Measurements from ENCODE around the gene SHANK1. TPM values are rescaled to one million over a fixed set of nuclear protein-coding genes. Genes with fewer than 3 reads are reported as not detected.
"Not testable (repeated sequence)": the region's sequence is repeated elsewhere in the genome, so short reads cannot be mapped to it uniquely, and the experiment has no call there.

SHANK1 gene
- total RNA-seq, 1 donor from 2014 or later = 14.0 TPM

DNA sequence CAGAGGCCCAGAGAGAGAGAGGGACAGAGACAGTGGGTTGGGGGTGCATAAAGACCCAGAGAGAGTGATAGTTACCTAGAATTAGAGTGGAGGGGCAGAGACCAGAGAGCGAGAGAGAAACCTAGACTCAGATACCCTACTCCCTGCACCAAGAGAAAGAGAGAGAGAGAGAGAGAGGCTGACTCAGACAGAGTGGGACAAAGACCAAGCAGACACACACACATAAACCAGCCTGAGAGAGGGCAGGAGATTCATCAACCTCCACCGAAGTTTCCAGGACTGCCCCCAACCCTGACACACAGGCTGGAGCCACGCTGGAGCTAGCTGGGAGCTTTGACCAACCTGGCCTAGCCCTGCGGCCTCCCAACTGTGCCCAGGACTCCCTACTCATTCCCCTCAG is 92.8 kb downstream of the SHANK1 start:
- Mint-ChIP-seq H3K9me3 (no peaks in the 10 kb centered on the region), H3K4me1 (no peaks in the 10 kb centered on the region), H3K27me3 (ENCODE audit: low read depth) (peaks cover 36% of the 10 kb centered on the region), H3K27ac (no peak overlapping the region), H3K36me3 (no peaks in the 10 kb centered on the region), H3K4me3 (no peak overlapping the region)
- no peak for DNase-seq (ENCODE audit: low spot score in 2 of 2, unreplicated experiment in 2 of 2)
- TF ChIP-seq, protein P1, sequence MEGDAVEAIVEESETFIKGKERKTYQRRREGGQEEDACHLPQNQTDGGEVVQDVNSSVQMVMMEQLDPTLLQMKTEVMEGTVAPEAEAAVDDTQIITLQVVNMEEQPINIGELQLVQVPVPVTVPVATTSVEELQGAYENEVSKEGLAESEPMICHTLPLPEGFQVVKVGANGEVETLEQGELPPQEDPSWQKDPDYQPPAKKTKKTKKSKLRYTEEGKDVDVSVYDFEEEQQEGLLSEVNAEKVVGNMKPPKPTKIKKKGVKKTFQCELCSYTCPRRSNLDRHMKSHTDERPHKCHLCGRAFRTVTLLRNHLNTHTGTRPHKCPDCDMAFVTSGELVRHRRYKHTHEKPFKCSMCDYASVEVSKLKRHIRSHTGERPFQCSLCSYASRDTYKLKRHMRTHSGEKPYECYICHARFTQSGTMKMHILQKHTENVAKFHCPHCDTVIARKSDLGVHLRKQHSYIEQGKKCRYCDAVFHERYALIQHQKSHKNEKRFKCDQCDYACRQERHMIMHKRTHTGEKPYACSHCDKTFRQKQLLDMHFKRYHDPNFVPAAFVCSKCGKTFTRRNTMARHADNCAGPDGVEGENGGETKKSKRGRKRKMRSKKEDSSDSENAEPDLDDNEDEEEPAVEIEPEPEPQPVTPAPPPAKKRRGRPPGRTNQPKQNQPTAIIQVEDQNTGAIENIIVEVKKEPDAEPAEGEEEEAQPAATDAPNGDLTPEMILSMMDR (IDR thresholded peaks at IDR 0.05; ENCODE audit: unreplicated experiment) = no peak

DNA sequence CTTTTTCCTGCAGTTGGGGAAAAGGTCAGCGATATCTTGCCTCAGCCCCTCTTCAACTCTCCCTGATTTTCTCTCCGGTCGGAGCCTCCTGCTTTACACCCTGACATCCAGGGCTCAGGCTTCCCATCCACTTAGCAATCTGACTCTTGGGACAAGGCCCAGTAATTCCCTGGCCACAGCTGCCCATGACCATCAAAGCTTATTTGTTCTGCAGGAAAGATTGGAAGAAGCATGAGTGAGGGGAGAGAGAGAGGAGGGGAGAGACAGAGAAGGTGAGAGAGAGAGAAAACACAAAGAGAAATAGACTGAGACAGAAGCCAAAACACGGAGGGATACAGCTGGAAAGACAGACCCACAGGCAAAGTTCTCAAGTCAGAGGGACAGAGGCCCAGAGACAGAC is 93.6 kb downstream of the SHANK1 start:
- H3K36me3 Mint-ChIP-seq = no peaks in the 10 kb centered on the region
- H3K27ac Mint-ChIP-seq = no peak overlapping the region
- H3K27me3 Mint-ChIP-seq (ENCODE audit: low read depth) = peaks cover 32% of the 10 kb centered on the region
- TF ChIP-seq, protein P1 (IDR thresholded peaks at IDR 0.05; ENCODE audit: unreplicated experiment) = no peak
- DNase-seq (ENCODE audit: low spot score in 2 of 2, unreplicated experiment in 2 of 2) = no peak
- no peaks in the 10 kb centered on the region for H3K9me3 Mint-ChIP-seq
- no peak overlapping the region for H3K4me3 Mint-ChIP-seq
- H3K4me1 Mint-ChIP-seq = no peaks in the 10 kb centered on the region

DNA sequence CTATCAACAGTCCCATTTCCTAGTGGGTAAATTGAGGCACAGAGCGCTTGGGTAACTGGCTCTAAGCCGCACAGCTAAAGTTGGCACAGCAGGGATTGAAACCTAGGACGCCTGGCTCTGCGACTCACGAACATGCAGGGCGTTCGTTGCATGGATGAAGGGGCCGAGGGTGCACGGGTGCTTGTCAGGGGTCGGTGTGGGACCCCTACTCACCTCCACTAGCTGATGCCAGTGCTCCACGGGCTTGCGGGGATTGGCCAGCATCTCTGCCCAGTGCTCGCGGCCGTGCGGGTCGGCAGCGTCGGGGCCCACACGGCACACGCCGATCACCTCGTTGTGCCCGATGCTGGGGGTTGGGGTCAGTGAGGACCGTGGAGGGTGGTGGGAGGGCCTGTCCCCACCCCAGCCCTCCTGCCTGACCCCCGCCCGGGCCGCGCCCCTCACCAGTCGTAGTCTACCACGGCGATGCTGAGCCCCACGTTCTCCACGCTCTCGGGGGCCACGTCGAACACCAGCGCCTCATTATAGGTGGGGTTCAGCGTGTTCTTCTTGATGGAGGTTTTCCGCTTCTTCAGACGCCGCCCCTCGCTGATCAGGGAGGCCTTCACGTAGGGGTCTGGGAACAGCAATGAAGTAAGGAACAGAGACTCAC is 94.5 kb downstream of the SHANK1 start:
- no peaks in the 10 kb centered on the region for H3K4me1 Mint-ChIP-seq
- no peak overlapping the region for H3K4me3 Mint-ChIP-seq
- no peaks in the 10 kb centered on the region for H3K9me3 Mint-ChIP-seq
- H3K36me3 Mint-ChIP-seq = no peaks in the 10 kb centered on the region
- TF ChIP-seq, protein P1 (IDR thresholded peaks at IDR 0.05; ENCODE audit: unreplicated experiment) = no peak
- DNase-seq (ENCODE audit: low spot score in 2 of 2, unreplicated experiment in 2 of 2) = no peak
- H3K27ac Mint-ChIP-seq = no peak overlapping the region
- H3K27me3 Mint-ChIP-seq (ENCODE audit: low read depth) = peaks cover 26% of the 10 kb centered on the region

DNA sequence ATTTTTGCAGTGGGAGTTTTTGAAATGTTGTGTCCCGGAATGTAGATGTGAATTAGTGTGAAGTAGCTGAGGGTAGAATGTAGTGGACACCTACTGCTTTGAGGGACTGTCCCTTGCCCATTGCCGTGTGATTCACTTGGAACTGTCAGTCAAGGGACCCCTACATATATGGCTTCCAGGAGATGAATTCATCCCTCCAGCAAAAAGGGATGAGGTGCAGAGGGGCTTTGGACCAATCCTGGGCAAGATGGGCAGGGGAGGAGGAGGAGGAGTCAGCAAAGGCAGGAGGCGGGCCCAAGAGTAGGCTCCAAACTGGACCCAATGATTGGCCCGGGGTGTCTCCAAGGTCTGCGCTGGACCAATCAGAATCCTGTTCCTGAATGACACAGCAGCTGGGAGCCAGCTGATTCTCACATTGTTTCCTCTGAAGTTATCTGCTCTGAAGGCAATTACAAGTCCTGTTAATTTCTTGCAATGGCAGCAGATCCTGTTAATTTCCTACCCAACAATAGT is 99.2 kb downstream of the SHANK1 start:
- DNase-seq (ENCODE audit: low spot score in 2 of 2, unreplicated experiment in 2 of 2); H3K4me3 Mint-ChIP-seq; H3K4me1 Mint-ChIP-seq; H3K27ac Mint-ChIP-seq; H3K9me3 Mint-ChIP-seq; H3K36me3 Mint-ChIP-seq: not testable (repeated sequence)
- H3K27me3 Mint-ChIP-seq (ENCODE audit: low read depth) = peaks cover 13% of the 10 kb centered on the region

DNA sequence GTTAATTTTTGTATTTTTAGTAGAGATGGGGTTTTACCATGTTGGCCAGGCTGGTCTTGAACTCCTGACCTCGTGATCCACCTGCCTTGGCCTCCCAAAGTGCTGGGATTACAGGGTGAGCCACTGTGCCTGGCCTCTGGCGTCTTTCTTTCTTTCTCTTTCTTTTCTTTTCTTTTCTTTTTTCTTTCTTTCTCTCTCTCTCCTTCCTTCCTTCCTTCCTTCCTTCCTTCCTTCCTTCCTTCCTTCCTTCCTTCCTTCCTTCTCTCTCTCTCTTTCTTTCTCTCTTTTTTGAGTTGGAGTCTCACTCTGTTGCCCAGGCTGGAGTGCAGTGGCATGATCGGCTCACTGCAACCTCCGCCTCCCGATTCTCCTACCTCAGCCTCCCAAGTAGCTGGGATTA is 100.4 kb downstream of the SHANK1 start:
- H3K4me1 Mint-ChIP-seq; H3K4me3 Mint-ChIP-seq; H3K27ac Mint-ChIP-seq; H3K36me3 Mint-ChIP-seq; H3K9me3 Mint-ChIP-seq; DNase-seq (ENCODE audit: low spot score in 2 of 2, unreplicated experiment in 2 of 2): not testable (repeated sequence)
- H3K27me3 Mint-ChIP-seq (ENCODE audit: low read depth) = peaks cover 19% of the 10 kb centered on the region

DNA sequence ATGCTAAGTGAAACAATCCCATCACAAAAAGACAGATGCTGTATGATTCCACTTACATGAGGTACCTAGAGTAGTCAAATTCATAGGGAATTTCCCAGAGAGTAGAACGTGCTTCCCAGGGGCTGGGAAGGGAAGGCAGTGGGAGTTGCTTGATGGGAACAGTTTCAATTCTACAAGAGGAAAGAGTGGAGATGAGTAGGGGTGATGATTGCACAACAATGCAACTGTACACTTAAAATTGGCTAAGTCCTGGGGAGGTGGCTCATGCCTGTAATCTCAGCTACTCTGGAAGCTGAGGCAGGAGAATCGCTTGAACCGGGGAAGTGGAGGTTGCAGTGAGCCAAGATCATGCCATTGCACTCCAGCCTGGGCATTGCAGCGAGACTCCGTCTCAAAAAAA is 101.2 kb downstream of the SHANK1 start:
- not testable (repeated sequence) for H3K9me3 Mint-ChIP-seq; DNase-seq (ENCODE audit: low spot score in 2 of 2, unreplicated experiment in 2 of 2); H3K4me3 Mint-ChIP-seq; H3K36me3 Mint-ChIP-seq; H3K27ac Mint-ChIP-seq; H3K4me1 Mint-ChIP-seq
- H3K27me3 Mint-ChIP-seq (ENCODE audit: low read depth) = peaks cover 22% of the 10 kb centered on the region

DNA sequence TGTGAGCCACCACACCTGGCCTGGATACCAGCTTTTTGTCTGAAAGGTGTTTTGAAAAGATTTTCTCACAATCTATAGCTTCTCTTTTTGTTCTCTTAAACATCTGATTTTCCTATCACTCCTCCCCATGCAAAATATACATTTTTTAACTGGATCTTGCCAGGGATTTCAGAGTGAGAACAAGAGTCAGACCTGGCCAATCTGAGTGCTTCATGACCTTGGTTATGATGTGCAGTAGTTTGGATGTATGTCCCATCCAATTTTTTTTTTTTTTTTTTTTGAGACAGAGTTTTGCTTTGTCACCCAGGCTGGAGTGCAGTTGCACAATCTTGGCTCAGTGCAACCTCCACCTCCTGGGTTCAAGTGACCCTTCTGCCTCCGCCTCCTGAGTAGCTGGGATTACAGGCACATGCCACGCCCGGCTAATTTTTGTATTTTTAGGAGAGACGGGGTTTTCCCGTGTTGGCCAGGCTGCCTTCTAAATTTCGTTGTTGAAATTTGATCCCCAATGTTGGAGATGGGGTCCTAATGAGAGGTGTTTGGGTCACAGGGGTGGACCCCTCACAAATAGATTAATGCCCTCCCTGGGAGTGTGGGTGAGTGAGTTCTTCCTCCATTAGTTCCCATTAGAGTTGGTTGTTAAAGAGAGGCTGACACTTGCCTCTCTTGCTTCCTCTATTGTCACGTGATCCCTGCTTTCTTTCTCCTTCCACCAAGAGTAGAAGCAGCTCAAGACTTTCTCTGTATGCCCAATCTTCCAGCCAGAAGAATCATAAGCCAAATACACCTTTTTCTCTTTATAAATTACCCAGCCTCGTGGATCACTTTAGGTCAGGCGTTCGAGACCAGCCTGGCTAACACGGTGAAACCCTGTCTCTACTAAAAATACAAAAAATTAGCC is 106.8 kb downstream of the SHANK1 start:
- not testable (repeated sequence) for DNase-seq (ENCODE audit: low spot score in 2 of 2, unreplicated experiment in 2 of 2); H3K36me3 Mint-ChIP-seq; H3K4me3 Mint-ChIP-seq; H3K9me3 Mint-ChIP-seq; H3K27ac Mint-ChIP-seq; H3K4me1 Mint-ChIP-seq
- peaks cover 38% of the 10 kb centered on the region for H3K27me3 Mint-ChIP-seq (ENCODE audit: low read depth)

Other genes with a start within 250 kb of the SHANK1 start
- 175 to 181 TPM (median 176 TPM) in 3 replicates for gene EMC10, start 243.3 kb downstream of the SHANK1 start, total RNA-seq
- gene GARIN5A, start 243.0 kb downstream of the SHANK1 start, total RNA-seq = 10.1 to 12.7 TPM (median 11.5 TPM) in 3 replicates
- 16.4 to 18.7 TPM (median 17.5 TPM) in 3 replicates for gene JOSD2, start 208.6 kb downstream of the SHANK1 start, total RNA-seq
- gene ASPDH, start 205.9 kb downstream of the SHANK1 start, total RNA-seq = 0.70 TPM in 1 of 3 replicates, not detected in the others
- 15.2 to 16.9 TPM (median 16.3 TPM) in 3 replicates for gene LRRC4B, start 151.4 kb downstream of the SHANK1 start, total RNA-seq
- gene SYT3, start 79.9 kb downstream of the SHANK1 start, total RNA-seq = 0.31 to 0.77 TPM (median 0.60 TPM) in 3 replicates
- 3.0 to 5.0 TPM (median 3.5 TPM) in 3 replicates for gene C19orf81, start 70.4 kb downstream of the SHANK1 start, total RNA-seq
- gene CLEC11A, start 3.6 kb upstream of the SHANK1 start, total RNA-seq = 33.0 to 34.4 TPM (median 33.6 TPM) in 3 replicates
- not detected in 3 replicates for gene GPR32, start 50.7 kb upstream of the SHANK1 start, total RNA-seq
- gene ACP4, start 70.6 kb upstream of the SHANK1 start, total RNA-seq = not detected in 3 replicates
- gene KLK1, start 104.0 kb upstream of the SHANK1 start, total RNA-seq = 0.27 to 0.40 TPM in 2 of 3 replicates, not detected in the other
- gene KLK15, start 113.8 kb upstream of the SHANK1 start, total RNA-seq = not detected in 3 replicates
- not detected in 3 replicates for gene KLK3, start 135.1 kb upstream of the SHANK1 start, total RNA-seq
- not detected in 3 replicates for gene KLK2, start 153.6 kb upstream of the SHANK1 start, total RNA-seq
- gene KLK4, start 191.6 kb upstream of the SHANK1 start, total RNA-seq = not detected in 3 replicates
- gene KLK5, start 233.2 kb upstream of the SHANK1 start, total RNA-seq = 8.9 to 11.5 TPM (median 9.5 TPM) in 3 replicates
- 14.6 to 15.4 TPM (median 15.4 TPM) in 3 replicates for gene KLK6, start 249.8 kb upstream of the SHANK1 start, total RNA-seq